WERI-Rb-1 (cell line): Measurements from ENCODE around the gene MYO1G.

Source experiments
- DNase-seq: peaks from one replicate; pipeline ENCODE4 v3.0.0-alpha.2; 2020
- H3K27ac ChIP-seq: fragments of 250-450 bp; sonication (Bioruptor Pico); 2 replicates; pipeline ENCODE4 v1.5.1; 2020; ENCODE audit warnings: mild to moderate bottlenecking, moderate library complexity
- H3K27me3 ChIP-seq: fragments of 250-450 bp; sonication (Bioruptor Pico); 2 replicates; pipeline ENCODE4 v1.5.1; 2021; ENCODE audit warnings: mild to moderate bottlenecking, low read depth, moderate library complexity; ENCODE audit not compliant: insufficient read depth, severe bottlenecking
- H3K36me3 ChIP-seq: fragments of 250-450 bp; sonication (Bioruptor Pico); 2 replicates; pipeline ENCODE4 v1.5.1; 2020; ENCODE audit warnings: mild to moderate bottlenecking, moderate library complexity
- H3K4me3 ChIP-seq: 2 replicates; pipeline ENCODE4 v1.5.1; 2011; ENCODE audit warnings: low read depth, mild to moderate bottlenecking, control low read depth, low read length
- H3K9me3 ChIP-seq: fragments of 250-450 bp; sonication (Bioruptor Pico); 2 replicates; pipeline ENCODE4 v1.5.1; 2021; ENCODE audit warnings: mild to moderate bottlenecking, moderate library complexity; ENCODE audit not compliant: severe bottlenecking
- CTCF ChIP-seq: IDR thresholded peaks from 2 replicates; pipeline ENCODE4 v1.5.1; 2011; ENCODE audit warnings: low read depth, mild to moderate bottlenecking, control low read depth, inconsistent platforms, low read length

Gene MYO1G

DNA sequence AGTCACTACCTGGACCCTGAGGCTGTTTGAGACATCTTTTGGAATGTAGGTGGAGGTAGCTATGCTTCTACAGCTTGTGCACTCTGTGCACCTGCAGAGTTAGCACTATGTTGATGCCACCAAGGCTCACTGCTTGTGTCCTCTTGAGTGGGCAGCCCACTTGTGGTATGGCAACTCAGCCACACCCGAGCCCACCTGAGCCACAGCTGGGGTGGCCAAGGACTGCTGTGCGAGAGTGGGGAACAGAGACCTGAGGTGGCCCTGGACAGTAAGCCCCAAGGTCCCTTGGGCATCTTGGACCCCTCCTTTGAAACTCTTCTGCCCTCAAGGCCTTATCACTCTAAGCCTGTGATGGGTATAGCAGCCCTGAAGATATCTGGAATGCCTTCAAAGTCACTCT lies 25.7 kb downstream of the MYO1G start:
- Histone ChIP-seq H3K4me3 (no peak overlapping the region), H3K36me3 (no peaks in the 10 kb centered on the region), H3K9me3 (no peaks in the 10 kb centered on the region), H3K27me3 (no peaks in the 10 kb centered on the region), H3K27ac (no peak overlapping the region)
- TF ChIP-seq CTCF: no peak
- DNase-seq: no peak

DNA sequence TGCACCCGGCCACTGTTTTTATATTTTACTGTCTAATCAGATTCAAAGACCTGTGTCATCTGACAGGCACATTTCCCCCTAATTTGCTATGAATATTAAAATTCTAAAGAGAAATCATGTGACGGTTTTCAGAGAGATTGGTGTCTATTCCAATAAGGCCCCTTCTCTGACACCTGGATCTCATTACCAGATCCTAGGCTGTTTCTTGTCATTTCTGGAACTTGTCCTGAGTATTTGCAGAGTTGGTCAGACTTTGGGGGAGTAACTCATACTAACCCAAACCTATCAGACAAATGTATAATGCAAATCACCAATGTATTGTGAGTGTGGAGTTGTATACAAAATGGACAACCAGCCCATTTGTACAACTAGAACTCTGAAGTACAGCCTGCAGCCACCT lies 29.5 kb downstream of the MYO1G start:
- H3K36me3 ChIP-seq: no peaks in the 10 kb centered on the region
- no peaks in the 10 kb centered on the region for H3K27me3 ChIP-seq
- no peak for TF ChIP-seq CTCF
- H3K9me3 ChIP-seq: no peaks in the 10 kb centered on the region
- H3K27ac ChIP-seq: no peak overlapping the region
- H3K4me3 ChIP-seq: no peak overlapping the region
- DNase-seq: no peak

GRCh38 chr7:44945479-44945878 lies 33.3 kb downstream of the MYO1G start:
- H3K9me3 ChIP-seq: no peaks in the 10 kb centered on the region
- no peak overlapping the region for H3K27ac ChIP-seq
- TF ChIP-seq CTCF: no peak
- no peaks in the 10 kb centered on the region for H3K27me3 ChIP-seq
- no peak for DNase-seq
- no peak overlapping the region for H3K4me3 ChIP-seq
- no peaks in the 10 kb centered on the region for H3K36me3 ChIP-seq

- DNase-seq: no peak
- no peaks in the 10 kb centered on the region for H3K36me3 ChIP-seq
Measured at GRCh38 chr7:44944821-44945220, 34.0 kb downstream of the MYO1G start.

DNA sequence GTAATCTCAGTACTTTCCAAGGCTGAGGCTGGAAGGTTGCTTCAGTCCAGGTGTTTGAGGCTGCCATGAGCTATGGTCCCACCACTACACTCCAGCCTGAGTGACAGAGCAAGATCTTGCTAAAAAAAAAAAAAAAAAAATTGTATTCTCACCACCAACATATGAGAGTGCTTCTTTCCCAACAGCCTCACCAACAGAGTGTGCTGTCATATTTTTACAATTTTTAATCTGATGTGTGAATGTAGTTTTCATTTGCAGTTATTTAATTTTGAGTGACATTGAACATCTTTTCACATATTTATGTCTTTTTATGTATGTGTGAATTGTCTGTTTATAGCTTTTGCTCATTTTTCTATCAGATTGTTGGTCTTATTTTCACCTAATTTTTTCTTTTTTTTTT lies 35.2 kb downstream of the MYO1G start:
- TF ChIP-seq CTCF: no peak
- DNase-seq: no peak

More at GRCh38 chr7:44944821-44945220, 34.0 kb downstream of the MYO1G start:
- TF ChIP-seq CTCF: no peak
- Histone ChIP-seq H3K4me3 (no peak overlapping the region), H3K9me3 (no peaks in the 10 kb centered on the region), H3K27ac (no peak overlapping the region), H3K27me3 (no peaks in the 10 kb centered on the region)

DNA sequence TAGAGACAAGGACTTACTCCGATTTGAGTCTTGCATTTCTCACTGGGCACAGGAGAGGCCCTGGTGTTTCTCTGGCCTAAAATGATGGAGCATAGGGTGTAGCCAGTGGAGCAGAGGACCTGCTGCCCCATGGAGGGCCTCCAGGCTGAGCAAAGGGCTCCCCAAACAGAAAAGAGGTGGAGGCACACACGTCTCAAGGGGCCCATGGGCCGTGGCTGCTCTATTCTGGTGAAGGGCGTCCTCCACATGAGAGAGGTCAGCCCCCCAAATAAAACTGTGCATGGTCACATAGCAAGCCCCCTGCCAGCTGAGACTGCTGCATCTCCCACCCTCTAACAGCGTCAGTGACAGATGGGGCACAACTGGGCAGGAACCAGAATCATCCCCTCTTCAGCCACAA lies 41.4 kb downstream of the MYO1G start:
- TF ChIP-seq CTCF: no peak
- no peak for DNase-seq
- no peaks in the 10 kb centered on the region for H3K27me3 ChIP-seq
- H3K9me3 ChIP-seq: no peaks in the 10 kb centered on the region
- H3K36me3 ChIP-seq: no peaks in the 10 kb centered on the region
- H3K27ac ChIP-seq: no peak overlapping the region
- H3K4me3 ChIP-seq: no peak overlapping the region

More for the DNA sequence above, 35.2 kb downstream of the MYO1G start:
- Histone ChIP-seq H3K36me3 (no peaks in the 10 kb centered on the region), H3K9me3 (no peaks in the 10 kb centered on the region), H3K4me3 (no peak overlapping the region), H3K27me3 (no peaks in the 10 kb centered on the region), H3K27ac (no peak overlapping the region)
